Activated gamma-delta T cell treated with Interleukin-2 at 50 U/mL for 16 hours (primary cell): ENCODE results near the gene UBASH3B.

ENCODE experiments used
- DNase-seq: peaks from one replicate; pipeline ENCODE4 v3.0.0-alpha.2; 2020

The UBASH3B gene

GRCh38 chr11:122681070-122681469 lies 25.5 kb downstream of the UBASH3B start:
- DNase-seq, result no peak

GRCh38 chr11:122681735-122682134 lies 26.2 kb downstream of the UBASH3B start:
- DNase-seq, result no peak

- no peak for DNase-seq
Observed at GRCh38 chr11:122682464-122682863, 26.9 kb downstream of the UBASH3B start.

GRCh38 chr11:122685041-122685440 lies 29.5 kb downstream of the UBASH3B start:
- no peak for DNase-seq

GRCh38 chr11:122686111-122686510 lies 30.6 kb downstream of the UBASH3B start:
- no peak for DNase-seq

- DNase-seq, result no peak
Observed at GRCh38 chr11:122690384-122690783, 34.9 kb downstream of the UBASH3B start.

- no peak for DNase-seq
Observed at GRCh38 chr11:122690801-122691548, 35.5 kb downstream of the UBASH3B start.

- DNase-seq, result no peak
Observed at GRCh38 chr11:122691549-122692150, 36.1 kb downstream of the UBASH3B start.

- DNase-seq, result no peak
Observed at GRCh38 chr11:122692444-122692843, 36.9 kb downstream of the UBASH3B start.

- no peak for DNase-seq
Observed at GRCh38 chr11:122695076-122695615, 39.6 kb downstream of the UBASH3B start.

- DNase-seq, result peak; percentile 65
Observed at GRCh38 chr11:122696662-122697061, 41.1 kb downstream of the UBASH3B start.

GRCh38 chr11:122697636-122698167 lies 42.2 kb downstream of the UBASH3B start:
- peak; percentile 32 for DNase-seq

GRCh38 chr11:122698392-122698791 lies 42.9 kb downstream of the UBASH3B start:
- DNase-seq, result no peak

GRCh38 chr11:122700666-122701065 lies 45.1 kb downstream of the UBASH3B start:
- no peak for DNase-seq

GRCh38 chr11:122701143-122701542 lies 45.6 kb downstream of the UBASH3B start:
- no peak for DNase-seq

GRCh38 chr11:122703541-122704272 lies 48.2 kb downstream of the UBASH3B start:
- DNase-seq, result no peak

- DNase-seq, result no peak
Observed at GRCh38 chr11:122705396-122705795, 49.9 kb downstream of the UBASH3B start.

- DNase-seq, result no peak
Observed at GRCh38 chr11:122706291-122707088, 51.0 kb downstream of the UBASH3B start.

GRCh38 chr11:122707111-122707510 lies 51.6 kb downstream of the UBASH3B start:
- no peak for DNase-seq

GRCh38 chr11:122707901-122708300 lies 52.4 kb downstream of the UBASH3B start:
- DNase-seq, result no peak

- DNase-seq, result no peak
Observed at GRCh38 chr11:122709039-122709760, 53.7 kb downstream of the UBASH3B start.

- DNase-seq, result no peak
Observed at GRCh38 chr11:122711362-122711761, 55.8 kb downstream of the UBASH3B start.
